ENCODE measurements around the gene TRMT11. TPM values are rescaled to one million over a fixed set of nuclear protein-coding genes. Genes with fewer than 3 reads are reported as not detected.
A peak's percentile ranks its signal among the peaks of the same experiment; 100 is the strongest.

TRMT11 gene
- total and polyA plus RNA-seq, 2 of the 13 experiments (the other 11 are each of a cell fraction or from before 2014, with no cell fraction given): 42.2 to 81.9 TPM

- no peak for TF ChIP-seq MLXIP (CRISPR knock-in tag; IDR thresholded peaks at IDR 0.05; ENCODE audit: borderline replicate concordance)
- peak; percentile 45 for TF ChIP-seq XRCC5 (optimal IDR thresholded peaks at IDR 0.05; ENCODE audit: low read length)
- TF ChIP-seq ZMAT5 (CRISPR knock-in tag; IDR thresholded peaks at IDR 0.05; ENCODE audit: borderline replicate concordance, low read depth): no peak
- no peak for TF ChIP-seq ZNF275 (CRISPR knock-in tag; IDR thresholded peaks at IDR 0.05; ENCODE audit: borderline replicate concordance)
- peak; percentile 32; the same call in 1 of the 2 replicates for TF ChIP-seq MYPOP (CRISPR knock-in tag; IDR thresholded peaks at IDR 0.05)
- no peak for TF ChIP-seq ATAD3A (CRISPR knock-in tag; IDR thresholded peaks at IDR 0.05)
- TF ChIP-seq ZNF740 (CRISPR knock-in tag; IDR thresholded peaks at IDR 0.05): no peak; the same call in 1 of the 2 replicates
- TF ChIP-seq MEF2D (CRISPR knock-in tag; IDR thresholded peaks at IDR 0.05): 0 out of 2 replicates have a peak, but pooled peaks have one; percentile 35
- 0 out of 2 replicates have a peak, but pooled peaks have one; percentile 43 for TF ChIP-seq ZSCAN21 (CRISPR knock-in tag; IDR thresholded peaks at IDR 0.05; ENCODE audit: borderline replicate concordance)
- TF ChIP-seq ZNF383 (CRISPR knock-in tag; IDR thresholded peaks at IDR 0.05; ENCODE audit: borderline replicate concordance): no peak
- TF ChIP-seq GPBP1L1 (CRISPR knock-in tag; IDR thresholded peaks at IDR 0.05): no peak
- no peak for TF ChIP-seq LBX2 (CRISPR knock-in tag; IDR thresholded peaks at IDR 0.05; ENCODE audit: borderline replicate concordance)
- TF ChIP-seq ZNF878 (CRISPR knock-in tag; IDR thresholded peaks at IDR 0.05): no peak
- TF ChIP-seq ZSCAN12 (CRISPR knock-in tag; IDR thresholded peaks at IDR 0.05): peak; percentile 49; the same call in 1 of the 2 replicates
- no peak for TF ChIP-seq ZNF687 (CRISPR knock-in tag; IDR thresholded peaks at IDR 0.05)
Observed at GRCh38 chr6:125944434-125944816, 41.9 kb upstream of the TRMT11 start (continued).

Data from HepG2 (cell line).